ENCODE measurements around the gene PLXDC2.

Gene PLXDC2

GRCh38 chr10:19876570-19876969 lies 60.3 kb downstream of the PLXDC2 start:
- in situ Hi-C loops (cut with MboI; ENCODE audit: low sequenced_read_pairs, unreplicated experiment), result no loop called here
- TF ChIP-seq CTCF (IDR thresholded peaks at IDR 0.05; ENCODE audit: borderline replicate concordance, control extremely low read depth, extremely low read depth, insufficient read depth, missing control alignments), result no peak

GRCh38 chr10:19877466-19878255 lies 61.4 kb downstream of the PLXDC2 start:
- DNase-seq (ENCODE audit: low spot score), result no peak
- in situ Hi-C loops (cut with MboI; ENCODE audit: low sequenced_read_pairs, unreplicated experiment), result no loop called here

More at GRCh38 chr10:19876570-19876969, 60.3 kb downstream of the PLXDC2 start:
- no peak for DNase-seq (ENCODE audit: low spot score)

GRCh38 chr10:19882621-19883020 lies 66.4 kb downstream of the PLXDC2 start:
- in situ Hi-C loops (cut with MboI; ENCODE audit: low sequenced_read_pairs, unreplicated experiment), result no loop called here
- no peak for TF ChIP-seq CTCF (IDR thresholded peaks at IDR 0.05; ENCODE audit: borderline replicate concordance, control extremely low read depth, extremely low read depth, insufficient read depth, missing control alignments)
- DNase-seq (ENCODE audit: low spot score), result no peak

More at GRCh38 chr10:19877466-19878255, 61.4 kb downstream of the PLXDC2 start:
- no peak for TF ChIP-seq CTCF (IDR thresholded peaks at IDR 0.05; ENCODE audit: borderline replicate concordance, control extremely low read depth, extremely low read depth, insufficient read depth, missing control alignments)

- in situ Hi-C loops (cut with MboI; ENCODE audit: low sequenced_read_pairs, unreplicated experiment), result no loop called here
- no peak for TF ChIP-seq CTCF (IDR thresholded peaks at IDR 0.05; ENCODE audit: borderline replicate concordance, control extremely low read depth, extremely low read depth, insufficient read depth, missing control alignments)
- no peak for DNase-seq (ENCODE audit: low spot score)
Measured at GRCh38 chr10:19888061-19888660, 71.9 kb downstream of the PLXDC2 start.

- in situ Hi-C loops (cut with MboI; ENCODE audit: low sequenced_read_pairs, unreplicated experiment), result no loop called here
- no peak for DNase-seq (ENCODE audit: low spot score)
- TF ChIP-seq CTCF (IDR thresholded peaks at IDR 0.05; ENCODE audit: borderline replicate concordance, control extremely low read depth, extremely low read depth, insufficient read depth, missing control alignments), result no peak
Measured at GRCh38 chr10:19889256-19889655, 73.0 kb downstream of the PLXDC2 start.

- in situ Hi-C loops (cut with MboI; ENCODE audit: low sequenced_read_pairs, unreplicated experiment), result no loop called here
- no peak for DNase-seq (ENCODE audit: low spot score)
- no peak for TF ChIP-seq CTCF (IDR thresholded peaks at IDR 0.05; ENCODE audit: borderline replicate concordance, control extremely low read depth, extremely low read depth, insufficient read depth, missing control alignments)
Measured at GRCh38 chr10:19891429-19891828, 75.2 kb downstream of the PLXDC2 start.
